Adrenal gland (tissue), 5 donors: ENCODE data around the gene UBC.

Experiments used
- POLR2A ChIP-seq, 2 donors: fragments of 450-650 bp; IDR thresholded peaks; one replicate each; pipeline ENCODE4 v1.6.1; 2017; ENCODE audit warnings: antibody characterized with exemption in 2 of 2, mild to moderate bottlenecking in 2 of 2, moderate library complexity in 1 of 2
- TF ChIP-seq, protein P1 (sequence below), 6 experiments: fragments of 450-650 bp in 4 of 6; fragments of 200-600 bp in 2 of 6; sonication (generic) in 1 of 6; IDR thresholded peaks; 1 replicate in 5 of 6; 2 replicates in 1 of 6; pipeline versions ENCODE4 v1.5.1 to v1.8.0; 2016 to 2021; ENCODE audit warnings: antibody characterized with exemption in 6 of 6, mild to moderate bottlenecking in 2 of 6, moderate library complexity in 1 of 6
- donor health status: DM: no; HTN: no; CAD: no.

DNA sequence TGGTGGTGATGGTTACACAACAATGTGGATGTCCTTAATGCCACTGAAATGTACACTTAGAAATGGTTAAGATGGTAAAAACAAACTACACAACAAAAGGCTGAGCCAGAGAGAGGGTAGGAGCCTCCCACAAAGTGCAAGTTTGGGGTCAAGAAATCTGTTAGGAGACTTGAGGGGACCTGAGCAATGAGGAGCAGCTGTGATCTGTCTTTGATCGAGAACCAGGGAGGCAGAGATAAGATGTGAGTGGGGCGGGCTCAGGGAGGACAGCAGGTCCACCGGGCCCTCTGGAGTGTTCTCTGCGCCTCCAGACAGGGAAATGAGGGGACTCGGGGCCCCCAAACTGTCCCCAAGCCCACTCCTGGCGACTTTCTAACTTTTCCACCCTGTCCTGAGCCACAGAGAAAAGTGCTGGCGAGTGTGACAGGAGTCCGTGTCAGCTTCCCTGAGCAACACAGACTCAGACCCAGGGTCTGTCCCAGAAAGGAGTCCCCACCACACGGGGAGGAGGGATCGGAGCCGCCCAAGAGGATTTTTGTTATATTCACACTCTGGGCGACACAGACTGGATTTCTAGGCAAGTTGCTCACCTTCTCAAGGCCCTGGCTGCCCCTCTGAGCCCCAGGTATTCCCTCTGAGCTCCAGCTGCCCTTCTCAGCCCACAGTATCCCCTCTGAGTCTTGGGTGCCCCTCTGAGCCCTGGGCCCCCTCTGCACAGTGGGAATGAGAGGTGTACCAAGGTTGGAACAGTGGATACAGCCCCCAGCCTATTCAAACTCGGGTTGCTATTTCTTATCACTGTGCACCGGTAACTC lies 39.3 kb downstream of the UBC start:
- TF ChIP-seq, protein P1, sequence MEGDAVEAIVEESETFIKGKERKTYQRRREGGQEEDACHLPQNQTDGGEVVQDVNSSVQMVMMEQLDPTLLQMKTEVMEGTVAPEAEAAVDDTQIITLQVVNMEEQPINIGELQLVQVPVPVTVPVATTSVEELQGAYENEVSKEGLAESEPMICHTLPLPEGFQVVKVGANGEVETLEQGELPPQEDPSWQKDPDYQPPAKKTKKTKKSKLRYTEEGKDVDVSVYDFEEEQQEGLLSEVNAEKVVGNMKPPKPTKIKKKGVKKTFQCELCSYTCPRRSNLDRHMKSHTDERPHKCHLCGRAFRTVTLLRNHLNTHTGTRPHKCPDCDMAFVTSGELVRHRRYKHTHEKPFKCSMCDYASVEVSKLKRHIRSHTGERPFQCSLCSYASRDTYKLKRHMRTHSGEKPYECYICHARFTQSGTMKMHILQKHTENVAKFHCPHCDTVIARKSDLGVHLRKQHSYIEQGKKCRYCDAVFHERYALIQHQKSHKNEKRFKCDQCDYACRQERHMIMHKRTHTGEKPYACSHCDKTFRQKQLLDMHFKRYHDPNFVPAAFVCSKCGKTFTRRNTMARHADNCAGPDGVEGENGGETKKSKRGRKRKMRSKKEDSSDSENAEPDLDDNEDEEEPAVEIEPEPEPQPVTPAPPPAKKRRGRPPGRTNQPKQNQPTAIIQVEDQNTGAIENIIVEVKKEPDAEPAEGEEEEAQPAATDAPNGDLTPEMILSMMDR (IDR thresholded peaks at IDR 0.05): no peak
- TF ChIP-seq POLR2A (IDR thresholded peaks at IDR 0.05): no peak
